Neuronal stem cell (in vitro differentiated cells): ENCODE data around the gene NFIB.

Source experiments
- DNase-seq: peaks from one replicate; pipeline ENCODE4 v3.0.0-alpha.2; 2013; ENCODE audit warnings: low spot score
- H2AFZ ChIP-seq: one replicate; pipeline ENCODE4 v1.6.1; 2013; ENCODE audit warnings: mild to moderate bottlenecking, low read length, inconsistent platforms
- H2AK5ac ChIP-seq: 2 replicates; pipeline ENCODE4 v1.6.1; 2013; ENCODE audit warnings: low read depth, mild to moderate bottlenecking, inconsistent platforms, low read length, moderate library complexity, mixed read lengths
- H2BK120ac ChIP-seq: 2 replicates; pipeline ENCODE4 v1.6.1; 2013; ENCODE audit warnings: low read depth, mild to moderate bottlenecking, inconsistent platforms, low read length, moderate library complexity, mixed read lengths
- H2BK12ac ChIP-seq: one replicate; pipeline ENCODE4 v1.6.1; 2013; ENCODE audit warnings: low read length, inconsistent platforms
- H2BK15ac ChIP-seq: 2 replicates; pipeline ENCODE4 v1.6.1; 2013; ENCODE audit warnings: mild to moderate bottlenecking, low read length, inconsistent platforms, mixed read lengths
- H2BK5ac ChIP-seq: one replicate; pipeline ENCODE4 v1.6.1; 2013; ENCODE audit warnings: inconsistent platforms, mild to moderate bottlenecking, low read length, moderate library complexity
- H3K14ac ChIP-seq: one replicate; pipeline ENCODE4 v1.6.1; 2013; ENCODE audit warnings: low read length, inconsistent platforms
- H3K18ac ChIP-seq: 2 replicates; pipeline ENCODE4 v1.6.1; 2013; ENCODE audit warnings: low read length, inconsistent platforms
- H3K23ac ChIP-seq: 2 replicates; pipeline ENCODE4 v1.6.1; 2013; ENCODE audit warnings: low read depth, mild to moderate bottlenecking, mixed read lengths, low read length, inconsistent platforms; ENCODE audit not compliant: poor library complexity
- H3K27ac ChIP-seq: replicated peaks from 3 replicates; pipeline ENCODE4 v1.5.1; 2013; ENCODE audit warnings: low read length, inconsistent platforms
- H3K27me3 ChIP-seq, 3 experiments: 2 replicates each; pipeline ENCODE4 v1.6.1; 2013; ENCODE audit warnings: low read length in 3 of 3, mild to moderate bottlenecking in 2 of 3, inconsistent platforms in 1 of 3, low read depth in 1 of 3, mixed read lengths in 1 of 3, moderate library complexity in 1 of 3; ENCODE audit not compliant: control insufficient read depth in 3 of 3, insufficient read depth in 3 of 3
- H3K36me3 ChIP-seq, 2 donors: replicated peaks in 1 of 2; 2 replicates each; pipeline ENCODE4 v1.6.1; 2013; ENCODE audit warnings: low read length in 2 of 2; ENCODE audit not compliant: control insufficient read depth in 2 of 2, insufficient read depth in 2 of 2
- H3K4ac ChIP-seq: 2 replicates; pipeline ENCODE4 v1.6.1; 2013; ENCODE audit warnings: inconsistent platforms, mild to moderate bottlenecking, low read length, moderate library complexity
- H3K4me1 ChIP-seq, 2 donors: 1 replicate in 1 of 2; 2 replicates in 1 of 2; pipeline ENCODE4 v1.6.1; 2013; ENCODE audit warnings: low read length in 2 of 2, low read depth in 1 of 2; ENCODE audit not compliant: control insufficient read depth in 2 of 2, insufficient read depth in 1 of 2
- H3K4me2 ChIP-seq: one replicate; pipeline ENCODE4 v1.6.1; 2013; ENCODE audit warnings: mild to moderate bottlenecking, low read length, inconsistent platforms; ENCODE audit not compliant: insufficient read depth, poor library complexity, severe bottlenecking
- H3K4me3 ChIP-seq, 2 donors: 2 replicates each; pipeline ENCODE4 v1.5.1; 2013; ENCODE audit warnings: low read length in 2 of 2, mild to moderate bottlenecking in 2 of 2, inconsistent platforms in 1 of 2, moderate library complexity in 1 of 2
- H3K79me1 ChIP-seq: one replicate; pipeline ENCODE4 v1.6.1; 2013; ENCODE audit warnings: low read depth, mild to moderate bottlenecking, inconsistent platforms, low read length, moderate library complexity
- H3K9ac ChIP-seq: one replicate; pipeline ENCODE4 v1.6.1; 2013; ENCODE audit warnings: mild to moderate bottlenecking, low read depth, low read length, inconsistent platforms; ENCODE audit not compliant: poor library complexity
- H3K9me3 ChIP-seq, 2 donors: replicated peaks in 1 of 2; 2 replicates each; pipeline versions ENCODE3 to v1.6.1; 2013; ENCODE audit warnings: low read length in 2 of 2, mild to moderate bottlenecking in 2 of 2, inconsistent platforms in 1 of 2, low read depth in 1 of 2, mixed read lengths in 1 of 2, moderate library complexity in 1 of 2; ENCODE audit not compliant: control insufficient read depth in 2 of 2, insufficient read depth in 1 of 2
- H4K8ac ChIP-seq: one replicate; pipeline ENCODE4 v1.6.1; 2013; ENCODE audit warnings: low read depth, mild to moderate bottlenecking, inconsistent platforms, low read length, moderate library complexity
- H4K91ac ChIP-seq: one replicate; pipeline ENCODE4 v1.6.1; 2013; ENCODE audit warnings: low read length, low read depth, mild to moderate bottlenecking, inconsistent platforms; ENCODE audit not compliant: poor library complexity
- WGBS, 2 donors: extraction: QIAGEN DNeasy Blood & Tissue Kit; methylation state at CpG; one replicate each; pipeline ENCODE4 v1.1.7; 2013; ENCODE audit warnings: missing lambda C conversion rate in 2 of 2, mixed read lengths in 1 of 2; ENCODE audit not compliant: insufficient read length in 2 of 2, insufficient replicate concordance in 1 of 2; ENCODE audit errors: extremely low coverage in 2 of 2; 5-methylcytosine and 5-hydroxymethylcytosine counted together

NFIB gene

DNA sequence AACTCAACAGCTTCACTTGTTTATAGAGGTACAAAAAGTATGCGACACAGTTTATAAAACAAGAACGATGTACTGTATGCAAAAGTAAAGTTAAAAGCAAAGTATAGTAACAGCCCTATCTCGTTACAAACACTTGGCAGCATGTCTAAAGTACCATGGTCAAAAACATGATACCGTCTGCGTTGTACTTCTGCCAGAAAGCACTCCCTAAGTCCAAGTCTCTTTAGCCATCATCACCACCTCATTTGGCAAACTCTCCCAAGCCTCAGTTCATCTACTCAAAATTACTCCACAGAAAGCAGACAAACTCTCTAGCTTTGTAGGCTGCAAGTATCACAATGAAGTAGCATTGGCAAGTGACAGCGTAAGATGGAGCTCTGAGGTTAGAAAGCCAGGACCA is 73.4 kb downstream of the NFIB start:
- Histone ChIP-seq H4K8ac (no peak overlapping the region), H4K91ac (no peak overlapping the region), H2BK120ac (no peak overlapping the region), H3K4me1 (peaks cover 5 to 29% of the 10 kb centered on the region in 2 donors), H3K79me1 (no peaks in the 10 kb centered on the region), H2BK15ac (no peak overlapping the region), H3K36me3 (no peaks in the 10 kb centered on the region), H3K18ac (no peak overlapping the region), H2AFZ (no peak overlapping the region), H2AK5ac (no peak overlapping the region), H3K23ac (no peak overlapping the region), H3K4ac (no peak overlapping the region), H2BK12ac (no peak overlapping the region), H3K4me3 (no peak overlapping the region), H3K27ac (no peak overlapping the region), H3K14ac (no peak overlapping the region), H2BK5ac (no peak overlapping the region), H3K9ac (no peak overlapping the region), H3K9me3 (no peaks in the 10 kb centered on the region), H3K4me2 (no peak overlapping the region), H3K27me3 (no peaks in the 10 kb centered on the region)
- no peak for DNase-seq
- WGBS, 2 donors = no CpG with 5 or more reads among the region's 6 CpGs

DNA sequence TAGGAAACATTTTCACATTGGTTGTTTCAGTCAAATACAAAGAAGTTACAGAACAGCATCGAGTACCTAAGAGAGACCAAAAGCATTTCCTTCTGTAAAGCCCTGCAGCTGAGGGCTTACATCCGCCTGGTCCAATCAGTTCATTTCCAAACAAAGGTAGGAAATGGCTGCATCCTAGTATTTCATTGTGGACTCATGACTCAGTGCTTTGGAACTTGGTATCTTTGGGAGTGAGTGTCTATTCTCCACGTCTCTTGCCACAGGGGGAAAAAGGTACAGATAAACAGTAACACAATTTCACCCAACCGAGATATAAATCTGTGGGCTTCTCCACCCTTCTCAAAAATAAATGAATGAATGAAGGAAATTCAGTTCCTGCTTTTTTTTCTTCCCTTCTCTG is 75.4 kb downstream of the NFIB start:
- WGBS, 2 donors = no CpG with 5 or more reads among the region's 4 CpGs

DNA sequence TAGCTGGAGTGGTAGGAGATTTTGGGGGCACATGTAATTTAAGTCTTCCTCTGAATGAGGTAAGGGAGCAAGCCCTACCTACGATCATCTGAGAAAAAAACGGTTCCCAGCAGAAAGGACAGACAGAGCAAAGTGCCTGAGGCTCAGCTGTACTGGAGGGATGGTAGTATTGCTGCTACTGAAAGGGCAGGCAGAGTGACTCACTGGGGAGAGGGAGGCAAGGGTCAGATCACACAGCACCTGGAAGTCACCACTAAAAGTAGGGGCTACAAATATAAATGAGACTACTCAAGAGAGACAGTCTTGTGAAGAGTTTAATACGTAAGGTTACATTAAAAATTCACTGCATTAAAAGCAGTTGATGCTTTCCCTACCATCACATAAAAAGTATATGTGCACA is 75.9 kb downstream of the NFIB start:
- H3K9me3 ChIP-seq = no peaks in the 10 kb centered on the region
- H3K18ac ChIP-seq = no peak overlapping the region
- H3K9ac ChIP-seq = no peak overlapping the region
- H2BK120ac ChIP-seq = no peak overlapping the region
- H3K27me3 ChIP-seq = no peaks in the 10 kb centered on the region
- H3K23ac ChIP-seq = no peak overlapping the region
- H4K8ac ChIP-seq = no peak overlapping the region
- no peak overlapping the region for H4K91ac ChIP-seq
- H3K4me2 ChIP-seq = no peak overlapping the region
- H2AK5ac ChIP-seq = no peak overlapping the region
- DNase-seq = no peak
- no peak overlapping the region for H3K4ac ChIP-seq
- peaks cover 5 to 29% of the 10 kb centered on the region in 2 donors for H3K4me1 ChIP-seq
- H2BK12ac ChIP-seq = no peak overlapping the region
- no peak overlapping the region for H2BK5ac ChIP-seq
- H3K14ac ChIP-seq = no peak overlapping the region
- no peaks in the 10 kb centered on the region for H3K36me3 ChIP-seq
- H2BK15ac ChIP-seq = no peak overlapping the region
- H2AFZ ChIP-seq = peak overlapping the region; percentile 70
- peak overlapping the region; percentile 5 for H3K27ac ChIP-seq
- no peak overlapping the region for H3K4me3 ChIP-seq
- no CpG with 5 or more reads among the region's 3 CpGs for WGBS, 2 donors
- H3K79me1 ChIP-seq = no peaks in the 10 kb centered on the region

More for the DNA sequence above, 75.4 kb downstream of the NFIB start:
- Histone ChIP-seq H3K18ac (no peak overlapping the region), H3K36me3 (no peaks in the 10 kb centered on the region), H3K23ac (no peak overlapping the region), H3K4me3 (no peak overlapping the region), H3K4me1 (peaks cover 5 to 29% of the 10 kb centered on the region in 2 donors), H4K8ac (no peak overlapping the region), H2AFZ (peak overlapping the region; percentile 70), H3K4ac (no peak overlapping the region), H2BK12ac (no peak overlapping the region), H3K27ac (no peak overlapping the region), H3K9ac (no peak overlapping the region), H3K14ac (no peak overlapping the region), H3K9me3 (no peaks in the 10 kb centered on the region), H2BK5ac (no peak overlapping the region), H3K79me1 (no peaks in the 10 kb centered on the region), H3K4me2 (no peak overlapping the region), H2BK15ac (no peak overlapping the region), H4K91ac (no peak overlapping the region), H2AK5ac (no peak overlapping the region), H2BK120ac (no peak overlapping the region), H3K27me3 (no peaks in the 10 kb centered on the region)
- peak; percentile 20 for DNase-seq

DNA sequence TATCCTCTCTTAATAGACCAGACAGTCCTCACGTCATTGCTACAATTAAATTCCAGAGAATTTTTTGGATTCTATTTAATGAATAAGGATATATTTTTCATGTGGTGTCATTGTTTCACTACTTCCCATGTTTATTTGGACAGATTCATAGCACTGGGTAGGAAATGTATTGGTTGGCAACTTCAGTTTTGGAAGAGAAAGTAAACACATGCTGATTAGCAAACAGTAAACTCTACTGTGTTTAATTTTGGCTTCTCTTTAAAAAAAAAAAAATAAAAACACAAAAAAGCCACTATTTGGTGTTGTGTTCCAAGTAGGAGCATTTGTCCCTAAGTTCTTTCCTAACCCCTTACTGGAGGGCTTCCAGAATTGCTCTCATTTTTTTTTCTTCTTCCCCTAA is 77.3 kb downstream of the NFIB start:
- H2AK5ac ChIP-seq = no peak overlapping the region
- H2BK15ac ChIP-seq = no peak overlapping the region
- peaks cover 14 to 40% of the 10 kb centered on the region in 2 donors for H3K4me1 ChIP-seq
- DNase-seq = no peak
- no peaks in the 10 kb centered on the region for H3K79me1 ChIP-seq
- no CpG with 5 or more reads among the region's 1 CpG for WGBS, 2 donors
- no peak overlapping the region for H4K91ac ChIP-seq
- H3K27ac ChIP-seq = no peak overlapping the region
- H2AFZ ChIP-seq = no peak overlapping the region
- H3K4me2 ChIP-seq = no peak overlapping the region
- H3K27me3 ChIP-seq = no peaks in the 10 kb centered on the region
- no peak overlapping the region for H2BK12ac ChIP-seq
- H3K9ac ChIP-seq = no peak overlapping the region
- H3K9me3 ChIP-seq = no peaks in the 10 kb centered on the region
- H3K23ac ChIP-seq = no peak overlapping the region
- no peak overlapping the region for H3K4me3 ChIP-seq
- no peak overlapping the region for H3K4ac ChIP-seq
- H3K14ac ChIP-seq = no peak overlapping the region
- H2BK5ac ChIP-seq = no peak overlapping the region
- H3K36me3 ChIP-seq = no peaks in the 10 kb centered on the region
- no peak overlapping the region for H3K18ac ChIP-seq
- no peak overlapping the region for H4K8ac ChIP-seq
- H2BK120ac ChIP-seq = no peak overlapping the region
